ENCODE results near the gene TPCN2. TPM values are rescaled to one million over a fixed set of nuclear protein-coding genes. Genes with fewer than 3 reads are reported as not detected.
"Not testable (repeated sequence)": the region's sequence is repeated elsewhere in the genome, so short reads cannot be mapped to it uniquely, and the experiment has no call there.

Gene TPCN2
- total RNA-seq, 1 donor from 2014 or later: 31.4 TPM

- H3K27ac Mint-ChIP-seq (ENCODE audit: unreplicated experiment): no peak overlapping the region
- H3K36me3 Mint-ChIP-seq (ENCODE audit: low read depth, unreplicated experiment): peaks cover 8% of the 10 kb centered on the region
- H3K4me3 Mint-ChIP-seq (ENCODE audit: unreplicated experiment): no peak overlapping the region
- peaks cover 4% of the 10 kb centered on the region for H3K27me3 Mint-ChIP-seq (ENCODE audit: unreplicated experiment)
- TF ChIP-seq, protein P1, sequence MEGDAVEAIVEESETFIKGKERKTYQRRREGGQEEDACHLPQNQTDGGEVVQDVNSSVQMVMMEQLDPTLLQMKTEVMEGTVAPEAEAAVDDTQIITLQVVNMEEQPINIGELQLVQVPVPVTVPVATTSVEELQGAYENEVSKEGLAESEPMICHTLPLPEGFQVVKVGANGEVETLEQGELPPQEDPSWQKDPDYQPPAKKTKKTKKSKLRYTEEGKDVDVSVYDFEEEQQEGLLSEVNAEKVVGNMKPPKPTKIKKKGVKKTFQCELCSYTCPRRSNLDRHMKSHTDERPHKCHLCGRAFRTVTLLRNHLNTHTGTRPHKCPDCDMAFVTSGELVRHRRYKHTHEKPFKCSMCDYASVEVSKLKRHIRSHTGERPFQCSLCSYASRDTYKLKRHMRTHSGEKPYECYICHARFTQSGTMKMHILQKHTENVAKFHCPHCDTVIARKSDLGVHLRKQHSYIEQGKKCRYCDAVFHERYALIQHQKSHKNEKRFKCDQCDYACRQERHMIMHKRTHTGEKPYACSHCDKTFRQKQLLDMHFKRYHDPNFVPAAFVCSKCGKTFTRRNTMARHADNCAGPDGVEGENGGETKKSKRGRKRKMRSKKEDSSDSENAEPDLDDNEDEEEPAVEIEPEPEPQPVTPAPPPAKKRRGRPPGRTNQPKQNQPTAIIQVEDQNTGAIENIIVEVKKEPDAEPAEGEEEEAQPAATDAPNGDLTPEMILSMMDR (IDR thresholded peaks at IDR 0.05; ENCODE audit: unreplicated experiment): no peak
- H3K4me1 Mint-ChIP-seq (ENCODE audit: unreplicated experiment): peaks cover 3% of the 10 kb centered on the region
- DNase-seq (ENCODE audit: low spot score): no peak
- peaks cover 6% of the 10 kb centered on the region for H3K9me3 Mint-ChIP-seq (ENCODE audit: unreplicated experiment)
Observed at GRCh38 chr11:69131121-69131566, 82.4 kb downstream of the TPCN2 start.

DNA sequence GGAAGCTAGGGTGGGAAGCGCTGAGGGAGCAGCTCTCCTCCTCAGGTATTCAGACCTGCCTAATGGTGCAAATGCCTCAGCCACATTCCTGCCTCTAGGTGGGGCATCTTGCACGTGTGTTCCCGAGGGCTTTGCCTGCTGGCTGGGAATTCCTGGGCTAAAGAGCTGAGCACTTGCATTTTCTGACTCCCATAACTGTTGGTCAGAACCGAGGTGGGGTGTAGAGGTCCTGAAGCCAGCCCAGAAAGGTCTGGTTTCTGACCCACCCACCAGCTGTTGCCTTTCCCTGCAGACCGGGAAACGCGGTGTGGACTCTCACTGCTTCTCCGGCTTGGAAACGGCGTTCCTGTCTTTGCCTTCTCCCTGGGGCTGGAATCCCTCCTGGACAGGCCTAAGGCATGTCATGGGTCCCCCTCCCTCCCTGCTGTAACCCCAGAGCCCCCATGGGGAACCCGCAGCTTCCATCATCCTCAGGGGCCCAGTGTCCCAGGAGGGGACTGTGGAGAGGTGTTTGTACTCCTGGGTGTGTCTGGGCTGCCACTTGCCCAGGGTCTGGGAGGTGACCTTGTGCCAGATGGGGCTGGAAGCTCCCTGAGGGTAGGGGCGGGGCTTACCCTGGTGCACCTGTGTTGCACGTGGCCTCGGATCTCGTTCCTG is 83.0 kb downstream of the TPCN2 start:
- Mint-ChIP-seq H3K27me3 (ENCODE audit: unreplicated experiment) (peaks cover 4% of the 10 kb centered on the region), H3K36me3 (ENCODE audit: low read depth, unreplicated experiment) (peaks cover 8% of the 10 kb centered on the region), H3K4me3 (ENCODE audit: unreplicated experiment) (no peak overlapping the region), H3K9me3 (ENCODE audit: unreplicated experiment) (peaks cover 6% of the 10 kb centered on the region), H3K27ac (ENCODE audit: unreplicated experiment) (no peak overlapping the region), H3K4me1 (ENCODE audit: unreplicated experiment) (peaks cover 3% of the 10 kb centered on the region)
- DNase-seq (ENCODE audit: low spot score): peak; percentile 56
- TF ChIP-seq, protein P1 (IDR thresholded peaks at IDR 0.05; ENCODE audit: unreplicated experiment): peak; percentile 78

DNA sequence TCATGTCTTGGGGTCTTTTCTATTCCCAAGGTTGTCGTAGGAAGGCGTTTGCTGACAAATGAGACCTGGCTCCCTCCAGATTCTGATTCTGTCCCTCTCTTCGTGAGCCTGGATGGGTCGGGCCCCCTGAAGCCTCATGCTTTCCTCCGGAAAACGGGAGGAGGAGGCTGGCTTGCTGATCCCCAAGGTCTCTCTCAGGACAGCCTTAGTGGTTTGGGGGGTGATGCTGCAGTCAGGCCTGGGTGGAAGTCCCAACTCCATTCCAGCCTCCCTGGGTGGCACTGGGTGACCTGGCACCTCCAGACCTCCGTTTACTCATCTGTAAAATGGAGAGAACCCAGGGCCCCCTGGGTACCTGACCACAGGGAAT is 83.6 kb downstream of the TPCN2 start:
- H3K4me3 Mint-ChIP-seq (ENCODE audit: unreplicated experiment): no peak overlapping the region
- H3K27me3 Mint-ChIP-seq (ENCODE audit: unreplicated experiment): peaks cover 4% of the 10 kb centered on the region
- DNase-seq (ENCODE audit: low spot score): no peak
- H3K27ac Mint-ChIP-seq (ENCODE audit: unreplicated experiment): no peak overlapping the region
- H3K36me3 Mint-ChIP-seq (ENCODE audit: low read depth, unreplicated experiment): peaks cover 8% of the 10 kb centered on the region
- peaks cover 6% of the 10 kb centered on the region for H3K9me3 Mint-ChIP-seq (ENCODE audit: unreplicated experiment)
- TF ChIP-seq, protein P1 (IDR thresholded peaks at IDR 0.05; ENCODE audit: unreplicated experiment): no peak
- H3K4me1 Mint-ChIP-seq (ENCODE audit: unreplicated experiment): peaks cover 3% of the 10 kb centered on the region

DNA sequence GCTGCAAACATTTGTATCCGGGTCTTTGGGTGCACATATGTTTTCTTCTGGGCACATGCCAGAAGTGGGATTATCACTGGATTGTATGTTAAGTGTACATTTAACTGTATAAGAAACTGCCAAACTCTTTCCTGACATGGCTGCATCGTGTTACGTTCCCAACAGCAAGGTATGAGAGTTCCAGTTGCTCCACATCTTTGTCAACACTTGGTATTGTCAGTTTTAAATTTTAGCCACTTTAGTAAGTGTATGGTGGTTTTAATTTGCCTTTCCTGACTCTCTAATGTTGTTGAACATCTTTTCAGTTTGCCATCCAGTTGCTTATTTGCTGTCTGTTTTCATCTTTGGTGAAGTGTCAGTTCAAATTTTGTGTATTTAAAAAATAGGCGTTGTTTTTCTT is 84.5 kb downstream of the TPCN2 start:
- Mint-ChIP-seq H3K4me3 (ENCODE audit: unreplicated experiment) (peak overlapping the region; percentile 51), H3K27ac (ENCODE audit: unreplicated experiment) (no peak overlapping the region), H3K9me3 (ENCODE audit: unreplicated experiment) (peaks cover 2% of the 10 kb centered on the region), H3K36me3 (ENCODE audit: low read depth, unreplicated experiment) (peaks cover 8% of the 10 kb centered on the region), H3K4me1 (ENCODE audit: unreplicated experiment) (peaks cover 3% of the 10 kb centered on the region), H3K27me3 (ENCODE audit: unreplicated experiment) (peaks cover 4% of the 10 kb centered on the region)
- TF ChIP-seq, protein P1 (IDR thresholded peaks at IDR 0.05; ENCODE audit: unreplicated experiment): no peak
- no peak for DNase-seq (ENCODE audit: low spot score)

- H3K27ac Mint-ChIP-seq (ENCODE audit: unreplicated experiment); H3K27me3 Mint-ChIP-seq (ENCODE audit: unreplicated experiment); H3K4me1 Mint-ChIP-seq (ENCODE audit: unreplicated experiment); DNase-seq (ENCODE audit: low spot score); H3K9me3 Mint-ChIP-seq (ENCODE audit: unreplicated experiment); H3K36me3 Mint-ChIP-seq (ENCODE audit: low read depth, unreplicated experiment): not testable (repeated sequence)
- H3K4me3 Mint-ChIP-seq (ENCODE audit: unreplicated experiment): peak overlapping the region; percentile 57
Observed at GRCh38 chr11:69134182-69134581, 85.5 kb downstream of the TPCN2 start.
